Measurements from ENCODE around the gene COL5A1.

DNA sequence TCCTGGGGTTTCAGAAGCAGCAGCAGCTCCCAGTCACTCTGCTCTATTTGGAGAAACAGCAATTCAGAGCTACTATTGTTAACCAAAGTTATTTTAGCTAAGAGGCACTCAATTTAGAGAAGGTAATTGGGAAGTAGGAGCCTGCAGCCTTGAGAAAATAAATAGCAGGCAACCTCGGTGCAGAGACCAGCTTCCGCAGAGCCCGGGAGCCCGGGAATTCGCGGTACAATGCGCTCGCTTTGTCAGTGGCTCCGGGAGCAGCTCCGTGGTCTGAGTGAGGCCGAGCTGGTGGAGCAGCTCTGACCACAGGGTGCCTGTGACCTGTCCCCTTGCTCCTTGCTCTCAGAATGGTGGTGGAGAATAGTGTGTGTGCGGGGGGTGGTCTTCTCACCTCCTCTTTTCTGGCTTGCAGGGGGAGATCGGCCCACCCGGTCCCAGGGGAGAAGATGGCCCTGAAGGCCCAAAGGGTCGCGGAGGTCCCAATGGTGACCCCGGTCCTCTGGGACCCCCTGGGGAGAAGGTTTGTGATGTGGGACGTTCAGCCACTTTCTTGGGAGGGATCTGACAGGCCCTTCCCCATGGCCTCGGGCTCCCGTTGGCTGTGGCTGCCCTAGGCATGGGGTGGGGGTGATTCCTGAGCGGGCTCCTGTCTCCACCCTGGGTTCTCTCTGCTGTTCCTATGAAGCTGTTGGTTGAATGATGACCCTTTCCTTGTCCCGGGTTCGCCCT, 143.1 kb downstream of the COL5A1 start:
- TF ChIP-seq, protein P1, sequence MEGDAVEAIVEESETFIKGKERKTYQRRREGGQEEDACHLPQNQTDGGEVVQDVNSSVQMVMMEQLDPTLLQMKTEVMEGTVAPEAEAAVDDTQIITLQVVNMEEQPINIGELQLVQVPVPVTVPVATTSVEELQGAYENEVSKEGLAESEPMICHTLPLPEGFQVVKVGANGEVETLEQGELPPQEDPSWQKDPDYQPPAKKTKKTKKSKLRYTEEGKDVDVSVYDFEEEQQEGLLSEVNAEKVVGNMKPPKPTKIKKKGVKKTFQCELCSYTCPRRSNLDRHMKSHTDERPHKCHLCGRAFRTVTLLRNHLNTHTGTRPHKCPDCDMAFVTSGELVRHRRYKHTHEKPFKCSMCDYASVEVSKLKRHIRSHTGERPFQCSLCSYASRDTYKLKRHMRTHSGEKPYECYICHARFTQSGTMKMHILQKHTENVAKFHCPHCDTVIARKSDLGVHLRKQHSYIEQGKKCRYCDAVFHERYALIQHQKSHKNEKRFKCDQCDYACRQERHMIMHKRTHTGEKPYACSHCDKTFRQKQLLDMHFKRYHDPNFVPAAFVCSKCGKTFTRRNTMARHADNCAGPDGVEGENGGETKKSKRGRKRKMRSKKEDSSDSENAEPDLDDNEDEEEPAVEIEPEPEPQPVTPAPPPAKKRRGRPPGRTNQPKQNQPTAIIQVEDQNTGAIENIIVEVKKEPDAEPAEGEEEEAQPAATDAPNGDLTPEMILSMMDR (IDR thresholded peaks at IDR 0.05; ENCODE audit: low read length): no peak
- no peak for TF ChIP-seq EZH2 (IDR thresholded peaks at IDR 0.05; ENCODE audit: borderline replicate concordance, low read length)

All from OCI-LY1 (cell line).